HG03108 (cell line): ENCODE results near the gene VEGFA.

Experiments
- ATAC-seq: cut with Tn5 transposase; IDR thresholded peaks from one replicate; pipeline ENCODE4 v1.9.1; 2021; ENCODE audit warnings: moderate library complexity; ENCODE audit not compliant: unreplicated experiment

VEGFA gene

GRCh38 chr6:43758617-43759050, 11.4 kb upstream of the VEGFA start:
- no peak for ATAC-seq

GRCh38 chr6:43759136-43759906, 10.7 kb upstream of the VEGFA start:
- ATAC-seq = no peak

DNA sequence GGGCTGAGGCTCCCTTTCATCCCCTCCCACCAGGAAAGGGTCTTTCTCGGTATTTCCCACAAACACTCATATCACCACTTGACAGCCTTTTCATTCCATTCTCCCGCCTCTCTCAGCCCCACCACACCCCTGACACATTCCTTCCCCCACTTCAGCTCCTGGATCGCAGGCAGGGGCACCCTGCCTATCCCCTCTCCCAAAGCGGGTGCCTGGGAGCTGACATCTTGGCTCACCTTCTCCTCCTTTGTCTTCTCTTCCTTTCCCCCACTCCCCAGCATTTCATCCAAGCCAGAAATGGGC, 10.2 kb upstream of the VEGFA start:
- ATAC-seq = no peak

DNA sequence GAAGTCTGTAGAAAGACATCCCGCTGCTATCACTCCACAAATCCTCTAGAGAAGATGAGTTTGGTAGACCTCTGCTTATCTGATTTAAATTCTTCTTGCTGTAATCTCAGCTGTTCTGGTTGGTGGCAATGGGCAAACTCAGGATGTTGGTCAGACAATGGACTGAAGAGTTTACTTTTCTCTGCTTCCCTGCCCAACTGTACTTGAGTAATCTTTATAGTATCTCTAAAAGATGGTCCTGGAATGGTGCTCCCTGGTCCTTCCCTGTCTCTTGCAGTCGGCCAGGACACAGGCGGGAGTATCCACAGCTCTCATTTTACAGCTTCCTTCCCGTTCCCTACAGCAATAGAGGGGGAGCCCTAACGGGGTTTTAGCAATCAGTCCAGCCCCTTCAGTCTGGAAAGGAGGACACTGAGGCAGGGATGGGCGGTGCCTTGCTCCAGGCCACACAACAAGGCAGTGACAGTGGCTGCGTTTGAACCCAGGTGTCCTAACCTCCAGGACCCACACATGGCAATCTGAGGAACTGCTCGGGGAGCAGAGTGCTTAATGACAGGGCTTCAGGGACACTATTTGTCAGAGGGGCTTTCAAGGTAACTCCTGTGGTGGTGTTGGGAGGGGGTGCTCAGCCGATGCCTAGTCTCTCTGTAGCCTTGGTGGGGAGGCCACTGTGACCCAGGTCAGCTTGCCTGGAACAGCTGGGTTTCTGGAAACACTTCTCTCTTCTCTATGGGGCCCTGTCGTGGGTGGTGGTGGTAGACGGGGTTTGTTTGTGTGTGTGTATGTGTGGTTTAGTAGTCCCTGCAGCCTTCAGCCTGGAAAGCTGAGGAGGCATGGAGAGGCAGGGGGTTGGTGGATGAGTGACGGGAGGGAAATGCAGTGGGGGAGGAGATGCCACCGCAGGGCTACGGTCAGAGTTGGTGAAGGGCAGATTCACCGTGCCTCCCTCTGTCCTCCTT, 9.5 kb upstream of the VEGFA start:
- ATAC-seq = no peak

DNA sequence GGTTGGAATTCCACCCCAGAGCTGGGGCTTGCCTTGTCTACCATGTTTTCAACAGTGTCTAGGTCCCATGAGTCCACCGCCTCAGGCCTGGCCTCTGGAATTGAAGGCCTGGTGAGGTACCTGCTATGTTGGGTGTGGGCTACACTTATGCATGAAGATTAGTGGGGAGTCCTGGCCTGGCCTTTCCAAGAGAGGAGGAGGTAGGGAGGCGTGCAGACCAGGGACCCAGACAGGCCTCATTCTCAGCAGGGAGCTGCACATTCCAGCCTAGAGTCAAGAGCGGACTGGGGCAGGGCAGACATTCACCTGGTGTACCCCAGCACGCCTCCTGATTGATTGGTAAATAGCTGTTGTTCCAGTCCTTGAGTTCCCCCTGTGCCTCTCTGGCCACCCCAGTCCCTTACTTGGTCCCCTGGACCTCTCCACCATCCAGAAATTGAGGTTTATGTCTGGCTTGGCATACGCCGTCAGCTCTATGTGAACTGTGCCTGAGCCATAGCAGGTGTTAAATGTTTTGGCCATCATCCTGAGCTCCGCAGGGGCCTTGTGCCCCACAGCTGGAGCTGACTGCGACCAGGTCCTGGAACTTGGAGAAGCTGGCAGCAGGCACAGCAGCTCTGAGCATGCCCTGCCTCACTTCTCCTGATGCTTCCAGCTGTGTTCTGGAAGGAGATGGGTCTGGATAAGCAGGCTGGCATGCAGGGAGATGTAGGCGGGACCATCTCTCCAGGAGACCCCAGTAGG, 8.2 kb upstream of the VEGFA start:
- ATAC-seq = no peak

GRCh38 chr6:43762410-43762768, 7.6 kb upstream of the VEGFA start:
- ATAC-seq = no peak

DNA sequence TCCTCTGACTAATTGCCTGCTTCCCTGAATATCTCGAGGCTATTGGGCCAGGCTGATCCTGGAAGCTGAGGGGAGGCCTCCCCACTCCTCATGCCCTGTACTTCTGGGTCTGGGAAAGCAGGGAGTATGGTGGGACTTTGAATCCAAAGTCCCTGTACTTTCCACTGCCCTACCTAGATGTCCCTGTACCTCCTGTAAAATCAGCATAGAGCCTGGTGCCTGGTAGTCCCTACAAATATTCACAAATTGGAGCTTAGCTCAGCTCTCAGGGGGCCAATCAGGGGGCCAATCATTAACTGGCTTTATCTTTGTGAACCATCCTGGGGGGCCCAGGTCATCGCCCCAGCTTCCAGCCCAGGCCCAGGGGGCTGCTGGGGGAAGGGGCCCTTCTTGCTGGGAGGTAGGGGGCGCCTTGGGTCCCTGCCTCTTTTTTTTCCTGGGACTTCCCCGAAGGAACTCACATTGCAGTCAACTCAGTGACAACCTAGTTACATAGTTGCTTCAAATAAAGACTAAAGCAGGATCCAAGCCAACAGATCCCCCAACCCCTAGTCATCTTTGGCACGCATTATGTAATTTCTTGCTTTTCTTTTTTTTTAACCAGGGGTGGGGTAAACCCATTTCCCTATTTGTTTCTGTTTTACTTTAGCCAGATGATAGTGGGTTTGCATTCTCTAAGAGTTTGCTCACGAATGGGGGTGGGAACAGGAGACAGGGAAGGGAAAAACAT, 6.9 kb upstream of the VEGFA start:
- ATAC-seq = no peak

- ATAC-seq = no peak
Measured at GRCh38 chr6:43763812-43764522, 6.0 kb upstream of the VEGFA start.

DNA sequence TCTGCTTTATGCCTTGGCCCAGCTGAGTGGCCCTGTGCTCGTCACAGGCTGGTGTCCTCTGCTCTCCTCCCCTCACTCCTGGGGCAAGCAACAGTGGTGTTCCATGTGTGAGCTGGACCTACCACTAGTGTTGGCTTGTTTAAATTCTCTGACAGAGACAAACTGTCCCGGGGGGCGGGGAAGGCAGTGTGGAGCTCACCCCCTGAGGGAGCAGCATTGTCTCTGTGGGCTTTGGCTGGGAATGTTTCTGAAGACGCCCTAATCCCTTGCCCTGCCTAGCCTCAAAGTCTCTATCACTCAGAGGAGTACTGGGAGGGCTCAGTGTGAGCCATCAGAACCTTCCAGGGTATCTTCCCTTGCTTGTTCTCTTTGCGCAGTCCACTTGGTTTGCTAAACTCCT, 5.2 kb upstream of the VEGFA start:
- no peak for ATAC-seq

DNA sequence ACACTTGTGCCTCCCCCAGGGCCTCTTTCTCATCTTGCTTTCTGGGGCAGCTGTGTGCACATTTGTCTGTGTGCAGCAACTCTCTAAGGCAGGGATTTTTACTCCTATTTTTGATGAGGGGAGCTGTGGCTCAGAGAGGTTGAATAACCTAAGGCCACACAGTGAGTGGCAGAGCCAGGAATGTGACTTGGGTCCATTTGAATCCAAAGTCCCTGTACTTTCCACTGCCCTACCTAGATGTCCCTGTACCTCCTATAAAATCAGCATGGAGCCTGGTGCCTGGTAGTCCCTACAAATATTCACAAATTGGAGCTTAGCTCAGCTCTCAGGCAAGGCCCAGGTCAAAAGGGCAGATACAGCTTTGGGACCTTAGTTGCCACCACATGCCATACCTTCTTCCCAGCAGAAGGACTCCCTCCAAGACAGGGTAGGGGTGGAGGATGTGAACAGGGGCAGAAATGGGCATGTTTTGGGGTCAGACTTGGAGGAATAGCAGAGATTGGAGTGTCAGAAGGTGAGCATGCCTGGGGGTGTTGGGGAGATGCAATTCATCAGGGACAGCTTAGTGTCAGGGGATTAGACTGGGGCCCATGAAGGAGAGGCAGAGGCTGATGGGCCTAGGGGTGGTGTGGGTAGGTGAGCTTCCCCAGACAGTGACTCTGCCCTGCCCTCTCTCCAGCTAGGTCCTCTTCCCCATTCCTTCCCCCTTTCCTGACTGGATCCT, 4.1 kb upstream of the VEGFA start:
- no peak for ATAC-seq

GRCh38 chr6:43766500-43766853, 3.5 kb upstream of the VEGFA start:
- ATAC-seq = no peak

- no peak for ATAC-seq
Measured at GRCh38 chr6:43766964-43767461, 3.0 kb upstream of the VEGFA start.

- no peak for ATAC-seq
Measured at GRCh38 chr6:43767553-43768505, 2.2 kb upstream of the VEGFA start.

- no peak for ATAC-seq
Measured at GRCh38 chr6:43768506-43768860, 1.5 kb upstream of the VEGFA start.

DNA sequence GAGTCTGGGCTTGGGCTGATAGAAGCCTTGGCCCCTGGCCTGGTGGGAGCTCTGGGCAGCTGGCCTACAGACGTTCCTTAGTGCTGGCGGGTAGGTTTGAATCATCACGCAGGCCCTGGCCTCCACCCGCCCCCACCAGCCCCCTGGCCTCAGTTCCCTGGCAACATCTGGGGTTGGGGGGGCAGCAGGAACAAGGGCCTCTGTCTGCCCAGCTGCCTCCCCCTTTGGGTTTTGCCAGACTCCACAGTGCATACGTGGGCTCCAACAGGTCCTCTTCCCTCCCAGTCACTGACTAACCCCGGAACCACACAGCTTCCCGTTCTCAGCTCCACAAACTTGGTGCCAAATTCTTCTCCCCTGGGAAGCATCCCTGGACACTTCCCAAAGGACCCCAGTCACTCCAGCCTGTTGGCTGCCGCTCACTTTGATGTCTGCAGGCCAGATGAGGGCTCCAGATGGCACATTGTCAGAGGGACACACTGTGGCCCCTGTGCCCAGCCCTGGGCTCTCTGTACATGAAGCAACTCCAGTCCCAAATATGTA, 957 bp upstream of the VEGFA start:
- no peak for ATAC-seq

DNA sequence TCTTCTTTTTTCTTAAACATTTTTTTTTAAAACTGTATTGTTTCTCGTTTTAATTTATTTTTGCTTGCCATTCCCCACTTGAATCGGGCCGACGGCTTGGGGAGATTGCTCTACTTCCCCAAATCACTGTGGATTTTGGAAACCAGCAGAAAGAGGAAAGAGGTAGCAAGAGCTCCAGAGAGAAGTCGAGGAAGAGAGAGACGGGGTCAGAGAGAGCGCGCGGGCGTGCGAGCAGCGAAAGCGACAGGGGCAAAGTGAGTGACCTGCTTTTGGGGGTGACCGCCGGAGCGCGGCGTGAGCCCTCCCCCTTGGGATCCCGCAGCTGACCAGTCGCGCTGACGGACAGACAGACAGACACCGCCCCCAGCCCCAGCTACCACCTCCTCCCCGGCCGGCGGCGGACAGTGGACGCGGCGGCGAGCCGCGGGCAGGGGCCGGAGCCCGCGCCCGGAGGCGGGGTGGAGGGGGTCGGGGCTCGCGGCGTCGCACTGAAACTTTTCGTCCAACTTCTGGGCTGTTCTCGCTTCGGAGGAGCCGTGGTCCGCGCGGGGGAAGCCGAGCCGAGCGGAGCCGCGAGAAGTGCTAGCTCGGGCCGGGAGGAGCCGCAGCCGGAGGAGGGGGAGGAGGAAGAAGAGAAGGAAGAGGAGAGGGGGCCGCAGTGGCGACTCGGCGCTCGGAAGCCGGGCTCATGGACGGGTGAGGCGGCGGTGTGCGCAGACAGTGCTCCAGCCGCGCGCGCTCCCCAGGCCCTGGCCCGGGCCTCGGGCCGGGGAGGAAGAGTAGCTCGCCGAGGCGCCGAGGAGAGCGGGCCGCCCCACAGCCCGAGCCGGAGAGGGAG, 580 bp downstream of the VEGFA start:
- ATAC-seq = no peak

GRCh38 chr6:43771210-43771857, 1.3 kb downstream of the VEGFA start:
- ATAC-seq = no peak
